ENCODE results near the gene SLC8A3. TPM values are rescaled to one million over a fixed set of nuclear protein-coding genes. Genes with fewer than 3 reads are reported as not detected.
A peak's percentile ranks its signal among the peaks of the same experiment; 100 is the strongest.

Gene SLC8A3
- total RNA-seq, 1 donor from 2014 or later: 1.5 TPM

DNA sequence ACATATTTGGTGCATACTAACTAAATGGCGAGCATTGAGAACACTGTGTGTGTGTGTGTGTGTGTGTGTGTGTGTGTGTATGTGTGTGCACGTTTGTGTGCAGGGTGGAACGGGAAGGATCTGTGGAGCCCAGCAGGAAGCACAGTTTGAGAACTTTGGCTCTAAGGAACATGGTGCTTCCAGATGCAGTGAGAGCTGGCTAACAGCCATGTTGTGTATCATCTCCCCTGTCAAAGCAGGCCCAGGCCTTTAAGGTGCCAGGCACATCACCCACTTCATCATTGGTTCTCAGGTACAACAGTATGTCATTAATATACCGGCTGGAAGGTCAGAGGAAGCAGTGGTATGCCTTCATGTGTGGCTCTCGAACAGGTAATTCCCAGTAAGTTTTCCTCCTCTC is 72.5 kb downstream of the SLC8A3 start:
- DNase-seq (ENCODE audit: low spot score): no peak

GRCh38 chr14:70114621-70115156 is 74.1 kb downstream of the SLC8A3 start:
- DNase-seq (ENCODE audit: low spot score): no peak

DNA sequence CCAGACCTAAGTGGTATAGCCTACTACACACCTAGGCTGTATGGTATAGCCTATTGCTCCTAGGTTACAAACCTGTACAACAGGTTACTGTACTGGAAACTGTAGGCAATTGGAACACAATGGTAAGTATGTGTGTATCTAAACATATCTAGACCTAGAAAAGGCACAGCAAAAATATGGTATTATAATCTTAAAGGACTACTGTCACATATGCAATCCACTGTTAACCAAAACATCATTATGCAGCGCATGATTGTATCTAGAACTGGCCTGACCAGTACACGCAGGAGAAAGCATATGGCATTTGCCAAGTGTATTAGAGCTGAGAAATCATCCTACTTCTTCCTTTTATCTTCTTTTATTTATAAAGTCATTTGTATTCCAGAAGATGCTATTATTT is 75.5 kb downstream of the SLC8A3 start:
- no peak for DNase-seq (ENCODE audit: low spot score)

- DNase-seq (ENCODE audit: low spot score): no peak
Measured at GRCh38 chr14:70108419-70108818, 80.3 kb downstream of the SLC8A3 start.

DNA sequence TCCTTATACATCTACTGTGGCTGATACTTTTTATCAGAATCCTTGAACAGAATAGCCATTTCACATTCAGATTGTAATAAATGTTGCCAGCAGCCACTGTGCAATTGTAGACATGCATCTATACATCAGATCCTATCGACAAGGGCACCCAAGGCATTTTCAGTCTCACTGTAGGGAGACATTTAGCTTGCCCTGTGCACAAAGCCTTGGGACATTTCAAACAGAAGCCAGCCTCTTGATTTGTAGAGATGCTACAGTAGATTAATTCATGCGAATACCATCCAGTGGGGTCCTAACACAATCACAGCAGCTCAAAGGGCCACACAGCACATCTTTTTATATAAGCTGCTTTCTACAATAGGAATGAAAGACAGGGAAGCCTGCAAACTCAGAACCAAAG is 81.4 kb downstream of the SLC8A3 start:
- no peak for DNase-seq (ENCODE audit: low spot score)

DNA sequence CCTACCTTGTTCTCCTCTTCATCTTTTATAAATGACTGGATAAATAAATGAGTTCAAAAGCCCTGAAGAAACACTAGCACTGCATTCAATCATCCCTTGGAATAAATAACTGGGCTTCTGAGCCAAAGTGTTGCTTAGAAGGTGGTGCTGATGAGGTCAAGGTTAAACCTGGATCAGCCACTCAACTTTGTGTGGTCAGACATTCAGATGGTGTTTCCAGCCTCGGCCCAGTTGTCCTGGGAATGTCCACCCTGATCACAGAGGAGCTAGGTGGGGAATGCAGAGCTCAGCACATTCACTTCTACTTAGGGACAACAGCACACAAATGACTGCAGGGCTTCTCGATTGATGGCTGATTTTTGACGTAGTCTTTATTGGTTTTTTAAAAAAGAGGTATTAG is 88.7 kb downstream of the SLC8A3 start:
- DNase-seq (ENCODE audit: low spot score): no peak

DNA sequence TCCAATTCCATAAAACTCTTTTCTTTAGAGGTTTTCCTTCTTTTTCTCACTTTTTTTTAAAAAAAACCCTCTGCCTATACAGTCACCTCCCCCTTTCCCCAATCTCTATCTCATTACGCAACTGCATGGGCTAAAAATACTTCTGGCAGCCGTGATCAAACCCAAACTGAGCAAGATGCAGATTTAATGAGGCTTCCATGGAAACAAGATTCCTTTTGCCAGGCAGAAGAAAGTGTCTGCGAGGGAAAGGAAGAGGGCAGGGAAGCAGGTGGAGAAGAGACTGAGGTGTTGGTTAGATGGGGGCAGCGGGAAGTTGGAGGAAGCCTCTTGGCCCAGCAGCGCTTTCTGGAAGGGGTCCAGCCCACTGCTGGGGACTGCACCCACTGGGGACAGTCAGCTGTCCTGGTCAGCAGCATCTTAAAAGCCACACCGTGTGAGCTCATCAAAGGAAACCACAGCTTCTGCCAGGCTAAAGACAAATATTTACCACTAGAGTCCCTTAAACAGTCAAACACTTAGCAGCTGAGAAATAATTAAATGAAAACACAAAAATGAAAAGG is 90.4 kb downstream of the SLC8A3 start:
- no peak for DNase-seq (ENCODE audit: low spot score)

- no peak for DNase-seq (ENCODE audit: low spot score)
Measured at GRCh38 chr14:70097576-70098249, 91.0 kb downstream of the SLC8A3 start.

DNA sequence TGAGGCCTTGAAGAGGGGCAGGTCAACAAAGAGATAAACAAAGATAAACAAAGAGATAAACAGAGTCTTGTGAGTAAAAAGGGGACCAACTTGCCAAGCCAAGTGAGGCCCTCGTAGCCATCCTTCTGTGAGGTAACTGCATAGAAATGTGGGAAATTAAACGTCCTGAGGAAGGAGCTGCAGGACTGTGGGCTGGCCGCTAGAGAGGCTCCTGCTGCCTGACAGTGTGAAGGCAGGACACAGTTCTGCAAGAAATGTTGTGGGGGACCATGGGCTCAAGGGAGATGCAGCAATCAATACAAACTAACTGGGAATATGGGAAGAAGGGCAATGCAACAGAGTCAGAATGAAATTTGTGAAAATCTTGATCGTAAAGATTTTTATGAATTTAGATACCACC is 91.9 kb downstream of the SLC8A3 start:
- no peak for DNase-seq (ENCODE audit: low spot score)

- DNase-seq (ENCODE audit: low spot score): no peak
Measured at GRCh38 chr14:70094631-70095030, 94.1 kb downstream of the SLC8A3 start.

- no peak for DNase-seq (ENCODE audit: low spot score)
Measured at GRCh38 chr14:70094106-70094505, 94.6 kb downstream of the SLC8A3 start.

DNA sequence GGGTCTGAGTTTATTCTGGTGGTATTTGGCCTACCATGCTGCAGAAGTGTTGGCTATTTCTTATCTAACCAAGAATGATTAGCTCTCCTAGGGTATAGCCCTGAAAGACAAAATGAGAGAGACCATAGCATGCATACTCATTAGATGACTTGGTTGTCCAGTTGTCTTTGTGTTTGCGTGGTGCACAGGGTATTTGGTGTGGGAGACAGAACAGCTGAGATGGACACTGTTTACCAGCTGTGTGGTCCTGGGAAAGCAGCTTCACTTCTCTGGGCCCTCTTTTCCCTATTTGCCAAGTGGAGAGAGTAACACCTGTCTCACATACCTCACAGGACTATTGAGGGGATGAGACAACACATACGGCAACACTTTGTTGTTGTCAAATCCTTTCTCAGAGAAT is 95.6 kb downstream of the SLC8A3 start:
- no peak for DNase-seq (ENCODE audit: low spot score)

GRCh38 chr14:70087380-70087697 is 101.4 kb downstream of the SLC8A3 start:
- DNase-seq (ENCODE audit: low spot score): no peak

GRCh38 chr14:70086685-70087379 is 101.9 kb downstream of the SLC8A3 start:
- DNase-seq (ENCODE audit: low spot score): peak; percentile 50

- DNase-seq (ENCODE audit: low spot score): no peak
Measured at GRCh38 chr14:70084226-70084625, 104.5 kb downstream of the SLC8A3 start.

GRCh38 chr14:70082394-70082793 is 106.4 kb downstream of the SLC8A3 start:
- DNase-seq (ENCODE audit: low spot score): no peak

- DNase-seq (ENCODE audit: low spot score): no peak
Measured at GRCh38 chr14:70080076-70080475, 108.7 kb downstream of the SLC8A3 start.

DNA sequence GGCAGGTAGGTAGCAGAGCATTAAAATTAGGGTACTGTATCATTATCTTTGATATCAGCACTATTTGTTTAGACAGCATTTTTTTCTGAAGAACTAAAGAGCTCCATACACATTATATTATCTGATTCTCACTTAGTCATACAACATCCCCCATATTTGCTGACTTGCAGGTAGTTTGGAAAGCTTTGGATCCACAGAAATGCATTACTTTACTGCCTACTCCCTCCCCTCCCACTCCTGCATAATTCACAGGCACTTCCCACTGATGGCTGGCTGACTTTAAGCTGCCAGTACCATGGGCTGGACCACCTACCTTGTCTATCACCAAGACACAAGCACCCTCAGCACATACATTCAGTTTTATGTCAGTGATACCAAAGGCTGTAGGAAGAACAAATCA is 110.4 kb downstream of the SLC8A3 start:
- DNase-seq (ENCODE audit: low spot score): no peak

GRCh38 chr14:70077720-70078119 is 111.0 kb downstream of the SLC8A3 start:
- no peak for DNase-seq (ENCODE audit: low spot score)

DNA sequence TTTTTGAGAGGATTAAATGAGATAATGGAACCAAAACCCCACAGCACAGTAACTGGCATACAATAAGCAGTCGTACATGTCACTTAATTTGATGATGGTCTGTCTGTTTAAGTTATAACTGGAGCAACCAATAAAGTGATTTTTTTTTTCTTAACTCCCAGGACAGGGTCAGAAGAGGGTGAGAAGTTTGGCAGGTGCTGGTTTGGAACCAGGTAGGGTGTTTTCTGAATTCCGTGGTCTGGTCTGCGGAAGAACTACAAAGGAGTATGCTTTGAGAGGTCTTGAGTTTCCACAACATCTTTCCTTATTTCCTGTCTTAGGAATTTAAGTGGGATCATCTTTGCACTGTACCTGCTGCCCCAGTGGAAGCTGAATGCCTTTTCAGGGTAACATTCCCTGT is 111.7 kb downstream of the SLC8A3 start:
- no peak for DNase-seq (ENCODE audit: low spot score)

- peak; percentile 76 for DNase-seq (ENCODE audit: low spot score)
Measured at GRCh38 chr14:70073924-70074566, 114.7 kb downstream of the SLC8A3 start.

DNA sequence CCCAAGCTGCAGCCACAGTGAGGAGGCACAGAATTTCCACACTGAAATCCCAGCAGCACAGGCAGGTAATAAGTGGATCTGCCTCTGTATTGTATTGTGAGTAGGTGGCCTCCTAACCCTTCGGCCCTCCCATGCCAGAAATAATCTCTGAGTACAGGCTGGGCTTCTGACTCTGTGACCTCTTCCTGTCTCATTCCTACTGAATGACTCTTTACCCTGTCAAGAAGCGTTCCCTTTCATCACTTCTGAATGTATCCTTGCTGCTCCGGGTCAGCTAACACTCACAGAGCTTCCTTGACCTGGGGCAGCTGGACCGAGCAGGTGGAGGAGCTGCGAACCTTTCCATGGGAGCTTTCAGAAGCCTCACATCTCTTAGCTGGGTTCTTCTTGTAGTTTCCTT is 119.6 kb downstream of the SLC8A3 start:
- DNase-seq (ENCODE audit: low spot score): no peak

GRCh38 chr14:70067810-70068209 is 120.9 kb downstream of the SLC8A3 start:
- DNase-seq (ENCODE audit: low spot score): no peak
